Measurements from ENCODE around the gene SECTM1.
"Not testable (repeated sequence)": the region's sequence is repeated elsewhere in the genome, so short reads cannot be mapped to it uniquely, and the experiment has no call there.

The SECTM1 gene

DNA sequence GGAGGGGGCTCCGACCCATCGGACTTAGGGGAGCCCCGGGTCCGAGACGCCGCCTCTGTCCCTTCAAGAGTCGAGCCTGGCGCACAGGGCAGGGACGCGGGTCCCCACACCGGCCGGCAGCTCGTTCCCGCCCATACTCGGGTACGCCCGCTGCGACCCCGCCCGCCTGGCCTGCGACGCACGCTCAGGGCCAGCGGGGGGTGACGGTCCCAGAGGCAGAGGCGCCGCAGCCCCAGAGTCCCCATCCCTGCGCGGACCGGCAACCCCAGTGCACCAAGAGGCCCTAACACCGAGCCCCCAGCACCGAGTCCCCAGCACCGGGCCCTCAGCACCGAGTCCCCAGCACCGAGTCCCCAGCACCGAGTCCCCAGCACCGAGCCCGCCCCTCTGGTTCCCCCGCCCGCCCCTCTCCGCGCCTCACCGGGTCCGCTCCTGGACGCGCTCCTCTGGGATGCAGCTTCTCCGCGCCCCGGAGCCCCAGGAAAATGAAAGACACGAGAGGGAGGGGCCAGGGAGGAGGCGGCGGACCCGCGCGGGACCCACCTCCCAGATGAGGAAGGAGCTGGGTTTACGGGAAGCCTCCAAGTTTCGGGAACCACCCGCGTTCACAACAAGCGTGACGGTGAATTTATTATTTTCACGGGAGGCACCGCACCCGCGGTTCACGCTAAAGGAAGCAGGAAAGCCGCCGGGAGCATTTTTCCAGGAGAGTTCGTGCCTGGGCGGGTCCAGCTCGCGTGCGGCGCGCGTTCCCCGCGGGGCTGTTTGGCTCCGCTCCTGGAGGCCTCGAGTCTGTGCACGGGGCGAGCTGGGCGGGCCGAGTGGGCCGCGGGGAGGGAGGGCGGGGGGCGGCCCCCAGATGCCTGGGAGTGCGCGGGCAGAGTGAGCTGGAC lies at the start of gene SECTM1:
SECTM1 (minus strand) TSS at position 488 of the 893 bp plus-strand sequence. CDS start 6,526 bp downstream, outside the sequence.
- no peak for DNase-seq

DNA sequence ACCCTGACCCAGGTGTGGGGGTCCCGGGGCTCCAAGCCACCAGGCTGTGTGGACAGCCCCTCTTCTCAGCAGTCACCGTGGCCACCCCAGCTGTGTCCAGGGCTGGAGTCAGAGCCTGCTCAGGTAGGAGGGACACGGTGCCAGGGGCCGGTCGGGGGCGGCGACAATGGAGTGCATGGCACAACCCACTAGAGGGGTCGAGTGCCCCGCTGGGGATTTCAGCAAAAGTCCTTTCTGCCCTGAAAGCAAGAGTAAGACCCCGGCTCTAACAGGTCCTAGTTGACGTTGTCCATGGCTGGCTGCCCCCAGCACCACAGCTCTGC lies 49.3 kb upstream of the SECTM1 start:
- no peak for DNase-seq

- DNase-seq: not testable (repeated sequence)
These were observed 48.8 kb upstream of the SECTM1 start for GRCh38 chr17:82382220-82382932.

- DNase-seq: not testable (repeated sequence)
These were observed 48.1 kb upstream of the SECTM1 start for GRCh38 chr17:82381703-82382009.

GRCh38 chr17:82380860-82381702 lies 47.5 kb upstream of the SECTM1 start:
- no peak for DNase-seq

DNA sequence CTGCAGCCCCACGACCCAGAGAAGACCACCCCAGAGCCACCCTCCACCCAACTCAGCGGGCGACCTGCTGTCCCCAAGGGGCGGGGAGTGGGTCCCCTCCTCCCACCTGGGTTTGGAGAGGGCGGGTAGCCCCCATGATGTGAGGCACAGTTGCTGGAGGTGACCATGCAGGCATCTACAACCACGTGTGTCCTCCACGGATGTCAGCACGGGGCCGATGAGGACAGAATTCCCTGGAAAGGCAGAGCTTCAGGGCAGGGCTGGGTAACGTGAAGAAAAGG lies 45.1 kb upstream of the SECTM1 start:
- DNase-seq: no peak

GRCh38 chr17:82377924-82378740 lies 44.6 kb upstream of the SECTM1 start:
- DNase-seq: no peak

GRCh38 chr17:82377294-82377693 lies 43.7 kb upstream of the SECTM1 start:
- not testable (repeated sequence) for DNase-seq

GRCh38 chr17:82376042-82376730 lies 42.6 kb upstream of the SECTM1 start:
- no peak for DNase-seq

GRCh38 chr17:82375359-82376041 lies 41.9 kb upstream of the SECTM1 start:
- no peak for DNase-seq

GRCh38 chr17:82374626-82375331 lies 41.2 kb upstream of the SECTM1 start:
- no peak for DNase-seq

- DNase-seq: no peak
These were observed 40.4 kb upstream of the SECTM1 start for GRCh38 chr17:82373731-82374625.

GRCh38 chr17:82373072-82373452 lies 39.5 kb upstream of the SECTM1 start:
- not testable (repeated sequence) for DNase-seq

GRCh38 chr17:82372249-82373071 lies 38.9 kb upstream of the SECTM1 start:
- no peak for DNase-seq

- no peak for DNase-seq
These were observed 38.0 kb upstream of the SECTM1 start, which contains the start of gene UTS2R for GRCh38 chr17:82371333-82372248. Gene UTS2R, plus strand, starts transcription at chr17:82371765. Its CDS starts 2,560 bp downstream, at chr17:82374325.

- no peak for DNase-seq
These were observed 37.1 kb upstream of the SECTM1 start for GRCh38 chr17:82370471-82371332.

DNA sequence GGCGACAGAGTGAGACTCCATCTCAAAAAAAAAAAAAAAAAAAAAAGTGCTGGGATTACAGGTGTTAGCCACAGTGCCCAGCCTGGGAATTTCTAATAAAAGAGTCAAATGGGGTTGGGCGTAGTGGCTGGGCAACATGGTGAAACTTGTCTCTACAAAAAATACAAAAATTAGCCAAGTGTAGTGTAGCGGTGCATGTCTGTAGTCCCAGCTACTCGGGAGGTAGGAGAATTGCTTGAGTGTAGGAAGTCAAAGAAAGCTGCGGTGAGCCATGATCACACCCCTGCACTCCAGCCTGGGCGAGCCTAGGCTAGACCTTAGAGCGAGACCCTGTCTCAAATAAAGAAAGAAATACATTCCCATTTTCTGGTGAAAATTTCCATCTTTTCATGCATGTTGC lies 35.6 kb upstream of the SECTM1 start:
- DNase-seq: no peak

All from hematopoietic multipotent progenitor cell treated with erythropoietin and hydrocortisone succinate and interleukin-3 and kit ligand, for 8 days (in vitro differentiated cells).